Activated CD8-positive, alpha-beta T cell treated with anti-CD3 and anti-CD28 coated beads for 36 hours (primary cell): ENCODE results near the gene RRN3. TPM values are rescaled to one million over a fixed set of nuclear protein-coding genes. Genes with fewer than 3 reads are reported as not detected.
A peak's percentile ranks its signal among the peaks of the same experiment; 100 is the strongest.
"Not testable (repeated sequence)": the region's sequence is repeated elsewhere in the genome, so short reads cannot be mapped to it uniquely, and the experiment has no call there.

Experiments
- ATAC-seq: fragments of 200-7000 bp; cut with Tn5 transposase; one replicate; pipeline ENCODE4 v1.10.0; 2021; ENCODE audit warnings: mild to moderate bottlenecking, moderate library complexity
- CTCF ChIA-PET: fragments of 350-600 bp; sonication (Branson Sonifier 250); formaldehyde crosslinking; loops from one replicate; lab custom pipeline; 2021; ENCODE audit warnings: antibody characterized with exemption; lab: Charles Lee
- POLR2A ChIA-PET: fragments of 350-600 bp; sonication (Branson Sonifier 250); formaldehyde crosslinking; loops from one replicate; lab custom pipeline; 2021; ENCODE audit warnings: antibody characterized with exemption; lab: Charles Lee
- DNase-seq: peaks from one replicate; pipeline ENCODE4 v3.0.0-alpha.2; 2020
- H3K27ac Mint-ChIP-seq: one replicate; pipeline ENCODE4 v1.8.0; 2021; ENCODE audit warnings: mild to moderate bottlenecking, mixed read lengths
- H3K27me3 Mint-ChIP-seq: one replicate; pipeline ENCODE4 v1.8.0; 2021; ENCODE audit warnings: mixed read lengths
- H3K36me3 Mint-ChIP-seq: one replicate; pipeline ENCODE4 v1.8.0; 2021; ENCODE audit warnings: low read depth, mixed read lengths
- H3K4me1 Mint-ChIP-seq: one replicate; pipeline ENCODE4 v1.8.0; 2021; ENCODE audit warnings: low read depth, mixed read lengths
- H3K4me3 Mint-ChIP-seq: one replicate; pipeline ENCODE4 v1.8.0; 2021; ENCODE audit warnings: mild to moderate bottlenecking, moderate library complexity, mixed read lengths
- H3K9me3 Mint-ChIP-seq: one replicate; pipeline ENCODE4 v1.8.0; 2021; ENCODE audit warnings: mixed read lengths
- intact Hi-C: fragments of 100-400 bp; cut with micrococcal nuclease; formaldehyde crosslinking; loops from one replicate; pipeline ENCODE4 v1.10.0; 2022
- total RNA-seq, 2 experiments: library from RNA; stranded (reverse); gene quantifications; one replicate each; pipeline ENCODE4 v1.2.3, GENCODE V29; 2021

Gene RRN3
- total RNA-seq, 2 experiments from 2014 or later: 30.3 to 33.0 TPM

- ATAC-seq, H3K4me3 Mint-ChIP-seq, H3K27ac Mint-ChIP-seq, CTCF ChIA-PET, POLR2A ChIA-PET, DNase-seq, H3K4me1 Mint-ChIP-seq, H3K36me3 Mint-ChIP-seq, H3K9me3 Mint-ChIP-seq, H3K27me3 Mint-ChIP-seq, intact Hi-C loops: not testable (repeated sequence)
Observed at GRCh38 chr16:15134752-15135482, 40.8 kb upstream of the RRN3 start.

DNA sequence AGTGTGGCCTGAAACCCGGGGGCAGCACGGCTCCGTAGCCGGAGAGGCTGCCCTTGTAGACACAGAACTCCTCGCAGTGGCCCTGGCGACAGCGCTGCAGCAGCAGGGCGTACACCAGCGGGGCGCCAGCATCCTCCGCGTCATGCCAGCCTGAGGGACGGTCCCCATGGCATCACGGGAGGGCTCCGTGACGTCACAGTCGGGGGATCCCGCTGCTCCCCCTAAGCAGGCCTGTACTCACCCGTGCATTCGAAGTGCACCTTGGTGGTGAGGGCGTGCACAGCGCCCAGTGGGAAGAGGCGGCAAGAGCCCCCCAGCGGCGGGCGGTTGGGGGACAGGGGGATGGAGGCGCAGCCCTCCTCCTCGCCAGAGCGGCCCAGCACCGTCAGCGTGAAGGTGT, 39.5 kb upstream of the RRN3 start:
- intact Hi-C loops, DNase-seq, POLR2A ChIA-PET, ATAC-seq, H3K9me3 Mint-ChIP-seq, H3K27ac Mint-ChIP-seq, H3K36me3 Mint-ChIP-seq, H3K4me3 Mint-ChIP-seq, H3K4me1 Mint-ChIP-seq, H3K27me3 Mint-ChIP-seq, CTCF ChIA-PET: not testable (repeated sequence)

DNA sequence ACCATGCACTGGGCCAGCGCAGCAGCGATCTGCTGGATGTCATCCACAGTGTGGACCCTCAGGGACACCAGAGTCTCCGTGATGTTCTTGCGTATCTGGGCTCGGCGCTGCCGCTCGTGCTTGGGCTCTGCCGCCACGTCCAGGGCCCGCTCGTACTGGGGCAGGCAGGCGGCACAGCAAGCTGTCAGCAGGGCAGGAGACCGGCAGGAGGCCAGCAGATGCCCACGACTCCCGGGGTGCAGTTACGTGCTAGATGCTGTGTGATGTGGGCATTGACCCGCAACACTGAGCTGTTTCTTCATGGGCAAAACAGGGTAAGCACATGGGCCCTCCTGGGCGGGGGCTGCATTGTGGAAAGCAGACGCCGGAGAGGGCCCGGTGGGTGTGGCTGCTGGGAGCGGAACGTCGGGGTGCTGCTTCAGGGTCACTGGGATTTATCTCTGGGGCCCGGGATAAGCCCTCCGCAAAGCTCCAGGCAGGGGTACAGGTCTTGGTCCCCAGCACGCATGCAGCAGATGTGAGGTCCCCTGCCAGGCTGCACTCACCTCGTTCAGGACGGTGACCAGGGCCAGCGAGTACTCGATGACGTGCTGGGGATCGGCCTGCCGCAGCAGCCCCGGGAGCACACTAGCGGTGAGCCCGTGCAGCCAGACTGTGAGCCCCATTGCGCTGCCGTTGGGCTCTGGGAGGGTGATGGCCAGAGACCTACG, 38.8 kb upstream of the RRN3 start:
- DNase-seq, intact Hi-C loops, H3K36me3 Mint-ChIP-seq, ATAC-seq, POLR2A ChIA-PET, H3K27ac Mint-ChIP-seq, H3K4me1 Mint-ChIP-seq, H3K9me3 Mint-ChIP-seq, H3K4me3 Mint-ChIP-seq, H3K27me3 Mint-ChIP-seq, CTCF ChIA-PET: not testable (repeated sequence)

GRCh38 chr16:15130943-15131700, 37.0 kb upstream of the RRN3 start:
- H3K4me1 Mint-ChIP-seq, H3K36me3 Mint-ChIP-seq, H3K27me3 Mint-ChIP-seq, ATAC-seq, H3K4me3 Mint-ChIP-seq, CTCF ChIA-PET, POLR2A ChIA-PET, DNase-seq, intact Hi-C loops, H3K9me3 Mint-ChIP-seq, H3K27ac Mint-ChIP-seq: not testable (repeated sequence)

GRCh38 chr16:15130256-15130932, 36.3 kb upstream of the RRN3 start:
- H3K9me3 Mint-ChIP-seq, H3K4me3 Mint-ChIP-seq, CTCF ChIA-PET, H3K36me3 Mint-ChIP-seq, H3K4me1 Mint-ChIP-seq, H3K27me3 Mint-ChIP-seq, ATAC-seq, POLR2A ChIA-PET, intact Hi-C loops, H3K27ac Mint-ChIP-seq, DNase-seq: not testable (repeated sequence)

GRCh38 chr16:15127641-15128425, 33.8 kb upstream of the RRN3 start:
- DNase-seq, CTCF ChIA-PET: not testable (repeated sequence)

DNA sequence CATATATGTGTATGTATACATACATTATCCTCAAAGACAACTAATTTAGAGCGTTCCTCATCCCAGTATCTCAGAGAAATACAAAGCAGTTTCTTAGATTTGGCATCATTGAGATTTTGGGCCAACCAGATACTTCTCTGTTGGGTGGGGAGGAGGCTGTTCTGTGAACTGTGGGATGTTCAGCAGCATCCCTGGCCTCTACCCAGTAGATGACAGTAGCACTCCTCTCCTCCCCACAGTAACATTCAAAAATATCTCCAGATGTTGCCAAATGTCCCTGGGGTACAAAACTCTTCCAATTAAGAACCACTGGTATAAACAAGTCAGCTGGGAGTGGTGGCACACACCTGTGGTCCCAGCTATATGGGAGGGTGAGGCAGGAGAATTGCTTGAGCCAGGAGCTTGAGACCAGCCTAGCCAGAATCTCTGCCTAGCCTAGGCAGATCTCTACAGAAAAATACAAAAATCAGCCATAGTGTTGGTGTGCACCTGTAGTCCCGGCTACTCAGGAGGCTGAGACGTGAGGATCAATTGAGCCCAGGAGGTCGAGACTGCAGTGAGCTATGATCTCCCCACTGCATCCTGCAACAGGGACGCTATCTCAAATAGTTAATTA, 6.4 kb upstream of the RRN3 start:
- H3K27ac Mint-ChIP-seq, H3K4me1 Mint-ChIP-seq, H3K9me3 Mint-ChIP-seq, H3K36me3 Mint-ChIP-seq, POLR2A ChIA-PET, H3K4me3 Mint-ChIP-seq, CTCF ChIA-PET, H3K27me3 Mint-ChIP-seq, DNase-seq, ATAC-seq, intact Hi-C loops: not testable (repeated sequence)

More at GRCh38 chr16:15127641-15128425, 33.8 kb upstream of the RRN3 start:
- POLR2A ChIA-PET, intact Hi-C loops, H3K36me3 Mint-ChIP-seq, H3K9me3 Mint-ChIP-seq, H3K27me3 Mint-ChIP-seq, H3K27ac Mint-ChIP-seq, H3K4me3 Mint-ChIP-seq, ATAC-seq, H3K4me1 Mint-ChIP-seq: not testable (repeated sequence)

DNA sequence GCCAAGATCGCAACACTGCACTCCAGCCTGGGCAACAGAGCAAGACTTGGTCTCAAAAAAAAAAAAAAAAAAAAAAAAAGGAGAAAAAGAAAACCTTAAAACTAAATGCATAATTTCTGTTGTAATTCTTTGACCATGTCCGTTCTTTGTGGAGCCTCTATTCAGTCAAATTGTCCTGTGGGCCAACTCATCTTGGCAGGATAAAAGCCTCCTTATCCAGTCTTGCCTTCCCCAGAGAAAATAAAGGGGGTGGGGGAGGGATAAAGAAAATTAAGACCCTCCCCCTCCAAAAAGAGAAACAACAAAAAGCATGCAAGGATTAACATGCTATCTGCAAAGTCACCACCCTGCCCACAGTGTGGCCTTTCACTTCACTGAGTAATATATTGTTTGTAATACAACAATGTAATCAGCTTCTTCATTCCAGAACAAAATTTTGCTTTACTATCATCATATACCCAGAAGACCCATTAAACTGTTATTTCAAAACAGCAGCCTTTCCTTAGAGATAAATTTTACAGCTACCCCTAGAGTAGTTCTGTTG, 5.4 kb upstream of the RRN3 start:
- H3K4me3 Mint-ChIP-seq, H3K36me3 Mint-ChIP-seq, H3K27ac Mint-ChIP-seq, H3K27me3 Mint-ChIP-seq, CTCF ChIA-PET, POLR2A ChIA-PET, ATAC-seq, DNase-seq, H3K9me3 Mint-ChIP-seq, H3K4me1 Mint-ChIP-seq, intact Hi-C loops: not testable (repeated sequence)

- H3K36me3 Mint-ChIP-seq, H3K4me3 Mint-ChIP-seq, H3K27me3 Mint-ChIP-seq, CTCF ChIA-PET, POLR2A ChIA-PET, DNase-seq, ATAC-seq, intact Hi-C loops, H3K27ac Mint-ChIP-seq, H3K9me3 Mint-ChIP-seq: not testable (repeated sequence)
- peaks cover 15% of the 10 kb centered on the region for H3K4me1 Mint-ChIP-seq
Observed at GRCh38 chr16:15096583-15096972, 2.5 kb upstream of the RRN3 start.

GRCh38 chr16:15093571-15093954, 509 bp downstream of the RRN3 start:
- H3K27ac Mint-ChIP-seq: peak overlapping the region; percentile 99
- H3K4me1 Mint-ChIP-seq: peaks cover 15% of the 10 kb centered on the region
- intact Hi-C loops, H3K27me3 Mint-ChIP-seq, DNase-seq, H3K36me3 Mint-ChIP-seq, ATAC-seq, H3K9me3 Mint-ChIP-seq: not testable (repeated sequence)
- POLR2A ChIA-PET: interaction anchor here (1.3 kb wide), 1 partner anchor 18 kb away, joined by 3 read pairs; no protein-coding TSS in a partner anchor
- CTCF ChIA-PET: interaction anchor here (1.4 kb wide), 1 partner anchor 21 kb away, joined by 7 read pairs; no protein-coding TSS in a partner anchor
- peak overlapping the region; percentile 99 for H3K4me3 Mint-ChIP-seq
